HEK293 (cell line): ENCODE data around the gene IL17F.

Source experiments
- ZFP37 ChIP-seq: fragments of 450-650 bp; formaldehyde crosslinking; IDR thresholded peaks from 2 replicates; pipeline ENCODE4 v1.5.1; 2016; ENCODE audit warnings: missing biosample characterization, missing genetic modification characterization
- ZNF555 ChIP-seq: fragments of 450-650 bp; formaldehyde crosslinking; conservative IDR thresholded peaks from 2 replicates; pipeline ENCODE4 v1.5.1; 2017; ENCODE audit warnings: missing biosample characterization, mild to moderate bottlenecking, missing genetic modification characterization, inconsistent platforms
- ZNF843 ChIP-seq: fragments of 450-650 bp; formaldehyde crosslinking; IDR thresholded peaks from 2 replicates; pipeline ENCODE4 v1.5.1; 2016; ENCODE audit warnings: missing biosample characterization, missing genetic modification characterization
- TF ChIP-seq, protein P1 (sequence below): fragments of 450-650 bp; formaldehyde crosslinking; IDR thresholded peaks from 2 replicates; pipeline ENCODE4 v1.5.1; 2016; ENCODE audit warnings: missing biosample characterization, missing genetic modification characterization
- TF ChIP-seq, protein P2 (sequence below): fragments of 450-650 bp; formaldehyde crosslinking; conservative IDR thresholded peaks from 2 replicates; pipeline ENCODE4 v1.5.1; 2016; ENCODE audit warnings: low read depth, missing biosample characterization, missing genetic modification characterization
- TF ChIP-seq, protein P3 (sequence below): fragments of 450-650 bp; formaldehyde crosslinking; IDR thresholded peaks from 2 replicates; pipeline ENCODE4 v1.5.1; 2016; ENCODE audit warnings: missing biosample characterization, missing genetic modification characterization

DNA sequence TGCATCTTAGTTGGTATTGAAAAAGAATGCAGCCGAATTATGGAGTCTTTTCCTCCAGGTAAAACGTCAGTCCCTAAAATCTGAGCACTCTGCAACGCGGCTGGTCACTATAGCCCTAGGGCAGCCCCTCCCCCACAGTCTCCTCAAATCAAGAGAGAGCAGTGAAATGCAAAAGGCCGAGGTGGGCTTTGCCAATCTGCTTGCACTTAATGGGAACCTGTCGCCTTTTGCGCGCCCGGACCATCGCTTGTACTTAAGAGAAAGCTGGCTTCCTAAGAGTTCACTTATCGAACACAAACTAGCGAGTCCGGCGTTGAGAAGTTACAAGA lies 39.8 kb upstream of the IL17F start:
- TF ChIP-seq, protein P1, sequence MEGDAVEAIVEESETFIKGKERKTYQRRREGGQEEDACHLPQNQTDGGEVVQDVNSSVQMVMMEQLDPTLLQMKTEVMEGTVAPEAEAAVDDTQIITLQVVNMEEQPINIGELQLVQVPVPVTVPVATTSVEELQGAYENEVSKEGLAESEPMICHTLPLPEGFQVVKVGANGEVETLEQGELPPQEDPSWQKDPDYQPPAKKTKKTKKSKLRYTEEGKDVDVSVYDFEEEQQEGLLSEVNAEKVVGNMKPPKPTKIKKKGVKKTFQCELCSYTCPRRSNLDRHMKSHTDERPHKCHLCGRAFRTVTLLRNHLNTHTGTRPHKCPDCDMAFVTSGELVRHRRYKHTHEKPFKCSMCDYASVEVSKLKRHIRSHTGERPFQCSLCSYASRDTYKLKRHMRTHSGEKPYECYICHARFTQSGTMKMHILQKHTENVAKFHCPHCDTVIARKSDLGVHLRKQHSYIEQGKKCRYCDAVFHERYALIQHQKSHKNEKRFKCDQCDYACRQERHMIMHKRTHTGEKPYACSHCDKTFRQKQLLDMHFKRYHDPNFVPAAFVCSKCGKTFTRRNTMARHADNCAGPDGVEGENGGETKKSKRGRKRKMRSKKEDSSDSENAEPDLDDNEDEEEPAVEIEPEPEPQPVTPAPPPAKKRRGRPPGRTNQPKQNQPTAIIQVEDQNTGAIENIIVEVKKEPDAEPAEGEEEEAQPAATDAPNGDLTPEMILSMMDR (tag by site-specific recombination) = no peak
- TF ChIP-seq, protein P2, sequence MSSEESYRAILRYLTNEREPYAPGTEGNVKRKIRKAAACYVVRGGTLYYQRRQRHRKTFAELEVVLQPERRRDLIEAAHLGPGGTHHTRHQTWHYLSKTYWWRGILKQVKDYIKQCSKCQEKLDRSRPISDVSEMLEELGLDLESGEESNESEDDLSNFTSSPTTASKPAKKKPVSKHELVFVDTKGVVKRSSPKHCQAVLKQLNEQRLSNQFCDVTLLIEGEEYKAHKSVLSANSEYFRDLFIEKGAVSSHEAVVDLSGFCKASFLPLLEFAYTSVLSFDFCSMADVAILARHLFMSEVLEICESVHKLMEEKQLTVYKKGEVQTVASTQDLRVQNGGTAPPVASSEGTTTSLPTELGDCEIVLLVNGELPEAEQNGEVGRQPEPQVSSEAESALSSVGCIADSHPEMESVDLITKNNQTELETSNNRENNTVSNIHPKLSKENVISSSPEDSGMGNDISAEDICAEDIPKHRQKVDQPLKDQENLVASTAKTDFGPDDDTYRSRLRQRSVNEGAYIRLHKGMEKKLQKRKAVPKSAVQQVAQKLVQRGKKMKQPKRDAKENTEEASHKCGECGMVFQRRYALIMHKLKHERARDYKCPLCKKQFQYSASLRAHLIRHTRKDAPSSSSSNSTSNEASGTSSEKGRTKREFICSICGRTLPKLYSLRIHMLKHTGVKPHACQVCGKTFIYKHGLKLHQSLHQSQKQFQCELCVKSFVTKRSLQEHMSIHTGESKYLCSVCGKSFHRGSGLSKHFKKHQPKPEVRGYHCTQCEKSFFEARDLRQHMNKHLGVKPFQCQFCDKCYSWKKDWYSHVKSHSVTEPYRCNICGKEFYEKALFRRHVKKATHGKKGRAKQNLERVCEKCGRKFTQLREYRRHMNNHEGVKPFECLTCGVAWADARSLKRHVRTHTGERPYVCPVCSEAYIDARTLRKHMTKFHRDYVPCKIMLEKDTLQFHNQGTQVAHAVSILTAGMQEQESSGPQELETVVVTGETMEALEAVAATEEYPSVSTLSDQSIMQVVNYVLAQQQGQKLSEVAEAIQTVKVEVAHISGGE (tag by site-specific recombination) = no peak
- no peak for TF ChIP-seq ZNF555 (tag by site-specific recombination)
- no peak for TF ChIP-seq ZFP37 (tag by site-specific recombination)
- TF ChIP-seq, protein P3, sequence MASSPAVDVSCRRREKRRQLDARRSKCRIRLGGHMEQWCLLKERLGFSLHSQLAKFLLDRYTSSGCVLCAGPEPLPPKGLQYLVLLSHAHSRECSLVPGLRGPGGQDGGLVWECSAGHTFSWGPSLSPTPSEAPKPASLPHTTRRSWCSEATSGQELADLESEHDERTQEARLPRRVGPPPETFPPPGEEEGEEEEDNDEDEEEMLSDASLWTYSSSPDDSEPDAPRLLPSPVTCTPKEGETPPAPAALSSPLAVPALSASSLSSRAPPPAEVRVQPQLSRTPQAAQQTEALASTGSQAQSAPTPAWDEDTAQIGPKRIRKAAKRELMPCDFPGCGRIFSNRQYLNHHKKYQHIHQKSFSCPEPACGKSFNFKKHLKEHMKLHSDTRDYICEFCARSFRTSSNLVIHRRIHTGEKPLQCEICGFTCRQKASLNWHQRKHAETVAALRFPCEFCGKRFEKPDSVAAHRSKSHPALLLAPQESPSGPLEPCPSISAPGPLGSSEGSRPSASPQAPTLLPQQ (tag by site-specific recombination) = no peak
- TF ChIP-seq ZNF843 = no peak
